ENCODE results near the gene MPZL1. TPM values are rescaled to one million over a fixed set of nuclear protein-coding genes. Genes with fewer than 3 reads are reported as not detected.

MPZL1 gene
- total and polyA plus RNA-seq, 4 donors: 11.3 to 26.1 (median 16.8) TPM

DNA sequence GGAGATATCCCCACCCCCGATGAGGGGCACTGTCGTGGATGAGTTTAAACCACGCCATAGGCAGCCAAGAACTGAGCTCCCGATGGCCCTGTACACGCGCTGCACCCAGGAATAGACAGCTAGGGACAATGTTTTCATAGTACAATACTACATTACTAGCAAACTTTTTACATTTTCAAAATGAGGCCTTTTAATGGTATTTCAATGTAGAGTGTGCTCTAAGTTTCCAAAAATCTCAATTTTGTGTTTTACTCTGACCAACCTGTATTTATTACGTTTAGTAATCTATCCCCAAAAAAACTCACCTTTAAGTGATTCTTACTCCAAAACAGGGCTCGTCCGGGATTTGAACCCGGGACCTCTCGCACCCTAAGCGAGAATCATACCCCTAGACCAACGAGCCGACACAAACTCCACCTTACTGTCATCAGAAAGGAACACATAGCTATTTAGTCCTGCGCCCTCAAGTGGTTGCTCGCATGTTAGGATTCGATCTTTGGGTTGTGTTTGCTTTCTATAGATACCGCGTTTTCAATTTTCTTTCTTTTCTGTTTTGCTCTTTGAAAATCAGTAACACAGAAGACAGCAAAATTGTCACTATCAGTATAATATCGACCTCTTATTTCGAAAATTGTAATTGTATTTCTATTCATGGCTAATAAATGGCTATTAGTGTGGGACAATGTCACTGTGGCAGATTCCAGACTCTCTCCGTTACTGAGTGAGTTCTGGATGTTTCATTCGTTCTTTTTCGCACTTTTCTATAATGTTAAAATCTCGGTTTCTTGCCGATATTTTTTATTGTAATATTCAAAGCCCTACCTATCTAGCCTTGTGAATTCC, 6.4 kb upstream of the MPZL1 start:
- under 1% methylated on average over 26 of the region's 26 CpGs for WGBS
- H3K4me3 ChIP-seq (ENCODE audit: low read depth in 1 of 3, low read length in 3 of 3): peak overlapping the region; percentile 64 to 97 (median 79)
- H3K9me3 ChIP-seq (ENCODE audit: control insufficient read depth in 4 of 4, low read length in 3 of 4): no peaks in the 10 kb centered on the region
- peak overlapping the region; percentile 82 to 90 for H3K9ac ChIP-seq (ENCODE audit: low read depth in 1 of 2, low read length in 2 of 2)
- H3K27ac ChIP-seq (ENCODE audit: low read depth in 1 of 2, low read length in 2 of 2): peak overlapping the region; percentile 89 to 95
- H3K4me1 ChIP-seq (ENCODE audit: control insufficient read depth in 4 of 4, insufficient read depth in 4 of 4, low read length in 3 of 4): peaks cover 0 to 27% (median 10%) of the 10 kb centered on the region in 4 donors
- DNase-seq (ENCODE audit: low spot score): peak; percentile 95
- no peaks in the 10 kb centered on the region for H3K36me3 ChIP-seq (ENCODE audit: control insufficient read depth in 4 of 4, insufficient read depth in 3 of 4, low read depth in 1 of 4, low read length in 3 of 4)
- TF ChIP-seq HNF4G (IDR thresholded peaks at IDR 0.05): no peak
- TF ChIP-seq FOXA2 (IDR thresholded peaks at IDR 0.05): peak; percentile 11
- no peak for TF ChIP-seq NR2F2 (IDR thresholded peaks at IDR 0.05)
- TF ChIP-seq, protein P1, sequence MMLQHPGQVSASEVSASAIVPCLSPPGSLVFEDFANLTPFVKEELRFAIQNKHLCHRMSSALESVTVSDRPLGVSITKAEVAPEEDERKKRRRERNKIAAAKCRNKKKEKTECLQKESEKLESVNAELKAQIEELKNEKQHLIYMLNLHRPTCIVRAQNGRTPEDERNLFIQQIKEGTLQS (IDR thresholded peaks at IDR 0.05): peak; percentile 100
- no peak for TF ChIP-seq TAF1 (conservative IDR thresholded peaks at IDR 0.05)
- TF ChIP-seq SP1 (IDR thresholded peaks at IDR 0.05): no peak
- TF ChIP-seq FOXA1 (IDR thresholded peaks at IDR 0.05): peak; percentile 57
- TF ChIP-seq, protein P2, sequence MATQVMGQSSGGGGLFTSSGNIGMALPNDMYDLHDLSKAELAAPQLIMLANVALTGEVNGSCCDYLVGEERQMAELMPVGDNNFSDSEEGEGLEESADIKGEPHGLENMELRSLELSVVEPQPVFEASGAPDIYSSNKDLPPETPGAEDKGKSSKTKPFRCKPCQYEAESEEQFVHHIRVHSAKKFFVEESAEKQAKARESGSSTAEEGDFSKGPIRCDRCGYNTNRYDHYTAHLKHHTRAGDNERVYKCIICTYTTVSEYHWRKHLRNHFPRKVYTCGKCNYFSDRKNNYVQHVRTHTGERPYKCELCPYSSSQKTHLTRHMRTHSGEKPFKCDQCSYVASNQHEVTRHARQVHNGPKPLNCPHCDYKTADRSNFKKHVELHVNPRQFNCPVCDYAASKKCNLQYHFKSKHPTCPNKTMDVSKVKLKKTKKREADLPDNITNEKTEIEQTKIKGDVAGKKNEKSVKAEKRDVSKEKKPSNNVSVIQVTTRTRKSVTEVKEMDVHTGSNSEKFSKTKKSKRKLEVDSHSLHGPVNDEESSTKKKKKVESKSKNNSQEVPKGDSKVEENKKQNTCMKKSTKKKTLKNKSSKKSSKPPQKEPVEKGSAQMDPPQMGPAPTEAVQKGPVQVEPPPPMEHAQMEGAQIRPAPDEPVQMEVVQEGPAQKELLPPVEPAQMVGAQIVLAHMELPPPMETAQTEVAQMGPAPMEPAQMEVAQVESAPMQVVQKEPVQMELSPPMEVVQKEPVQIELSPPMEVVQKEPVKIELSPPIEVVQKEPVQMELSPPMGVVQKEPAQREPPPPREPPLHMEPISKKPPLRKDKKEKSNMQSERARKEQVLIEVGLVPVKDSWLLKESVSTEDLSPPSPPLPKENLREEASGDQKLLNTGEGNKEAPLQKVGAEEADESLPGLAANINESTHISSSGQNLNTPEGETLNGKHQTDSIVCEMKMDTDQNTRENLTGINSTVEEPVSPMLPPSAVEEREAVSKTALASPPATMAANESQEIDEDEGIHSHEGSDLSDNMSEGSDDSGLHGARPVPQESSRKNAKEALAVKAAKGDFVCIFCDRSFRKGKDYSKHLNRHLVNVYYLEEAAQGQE (IDR thresholded peaks at IDR 0.05): no peak
- no peak for TF ChIP-seq YY1 (IDR thresholded peaks at IDR 0.05)
- TF ChIP-seq, protein P3, sequence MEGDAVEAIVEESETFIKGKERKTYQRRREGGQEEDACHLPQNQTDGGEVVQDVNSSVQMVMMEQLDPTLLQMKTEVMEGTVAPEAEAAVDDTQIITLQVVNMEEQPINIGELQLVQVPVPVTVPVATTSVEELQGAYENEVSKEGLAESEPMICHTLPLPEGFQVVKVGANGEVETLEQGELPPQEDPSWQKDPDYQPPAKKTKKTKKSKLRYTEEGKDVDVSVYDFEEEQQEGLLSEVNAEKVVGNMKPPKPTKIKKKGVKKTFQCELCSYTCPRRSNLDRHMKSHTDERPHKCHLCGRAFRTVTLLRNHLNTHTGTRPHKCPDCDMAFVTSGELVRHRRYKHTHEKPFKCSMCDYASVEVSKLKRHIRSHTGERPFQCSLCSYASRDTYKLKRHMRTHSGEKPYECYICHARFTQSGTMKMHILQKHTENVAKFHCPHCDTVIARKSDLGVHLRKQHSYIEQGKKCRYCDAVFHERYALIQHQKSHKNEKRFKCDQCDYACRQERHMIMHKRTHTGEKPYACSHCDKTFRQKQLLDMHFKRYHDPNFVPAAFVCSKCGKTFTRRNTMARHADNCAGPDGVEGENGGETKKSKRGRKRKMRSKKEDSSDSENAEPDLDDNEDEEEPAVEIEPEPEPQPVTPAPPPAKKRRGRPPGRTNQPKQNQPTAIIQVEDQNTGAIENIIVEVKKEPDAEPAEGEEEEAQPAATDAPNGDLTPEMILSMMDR (IDR thresholded peaks at IDR 0.05; ENCODE audit: low read depth, low read length, missing input control): peak; percentile 79
- TF ChIP-seq HNF4A (conservative IDR thresholded peaks at IDR 0.05): peak in 1 of 2 donors; percentile 13
- TF ChIP-seq RAD21 (IDR thresholded peaks at IDR 0.05): peak; percentile 50 to 72
- no peak for TF ChIP-seq EGR1 (IDR thresholded peaks at IDR 0.05; ENCODE audit: low read depth in 2 of 2)
- peak in 1 of 2 donors; percentile 23 for TF ChIP-seq RXRA (IDR thresholded peaks at IDR 0.05)
- no peak for TF ChIP-seq GABPA (IDR thresholded peaks at IDR 0.05 in 1 of 2, conservative IDR thresholded peaks at IDR 0.05 in 1 of 2)
- TF ChIP-seq, protein P4, sequence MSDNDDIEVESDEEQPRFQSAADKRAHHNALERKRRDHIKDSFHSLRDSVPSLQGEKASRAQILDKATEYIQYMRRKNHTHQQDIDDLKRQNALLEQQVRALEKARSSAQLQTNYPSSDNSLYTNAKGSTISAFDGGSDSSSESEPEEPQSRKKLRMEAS (IDR thresholded peaks at IDR 0.05): peak; percentile 48
- TF ChIP-seq, protein P5, sequence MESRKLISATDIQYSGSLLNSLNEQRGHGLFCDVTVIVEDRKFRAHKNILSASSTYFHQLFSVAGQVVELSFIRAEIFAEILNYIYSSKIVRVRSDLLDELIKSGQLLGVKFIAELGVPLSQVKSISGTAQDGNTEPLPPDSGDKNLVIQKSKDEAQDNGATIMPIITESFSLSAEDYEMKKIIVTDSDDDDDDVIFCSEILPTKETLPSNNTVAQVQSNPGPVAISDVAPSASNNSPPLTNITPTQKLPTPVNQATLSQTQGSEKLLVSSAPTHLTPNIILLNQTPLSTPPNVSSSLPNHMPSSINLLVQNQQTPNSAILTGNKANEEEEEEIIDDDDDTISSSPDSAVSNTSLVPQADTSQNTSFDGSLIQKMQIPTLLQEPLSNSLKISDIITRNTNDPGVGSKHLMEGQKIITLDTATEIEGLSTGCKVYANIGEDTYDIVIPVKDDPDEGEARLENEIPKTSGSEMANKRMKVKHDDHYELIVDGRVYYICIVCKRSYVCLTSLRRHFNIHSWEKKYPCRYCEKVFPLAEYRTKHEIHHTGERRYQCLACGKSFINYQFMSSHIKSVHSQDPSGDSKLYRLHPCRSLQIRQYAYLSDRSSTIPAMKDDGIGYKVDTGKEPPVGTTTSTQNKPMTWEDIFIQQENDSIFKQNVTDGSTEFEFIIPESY (IDR thresholded peaks at IDR 0.05): no peak
- TF ChIP-seq JUND (IDR thresholded peaks at IDR 0.05): no peak
- H3K27me3 ChIP-seq (ENCODE audit: control insufficient read depth in 4 of 4, insufficient read depth in 4 of 4, low read length in 3 of 4): no peaks in the 10 kb centered on the region

Data from liver (tissue), 9 donors.